GM23338 (cell line): ENCODE measurements around the gene TMEM8B. TPM values are rescaled to one million over a fixed set of nuclear protein-coding genes. Genes with fewer than 3 reads are reported as not detected.
A peak's percentile ranks its signal among the peaks of the same experiment; 100 is the strongest.

Experiments used
- ATAC-seq: fragments of 200-7000 bp; cut with Tn5 transposase; 3 replicates; pipeline ENCODE4 v1.9.1; 2020
- DNase-seq: peaks from one replicate; pipeline ENCODE4 v3.0.0-alpha.2; 2015; ENCODE audit warnings: low spot score
- H2AFZ ChIP-seq: fragments of 200-600 bp; sonication (generic); 2 replicates; pipeline ENCODE4 v1.8.0; 2016; ENCODE audit warnings: antibody characterized with exemption, mild to moderate bottlenecking, moderate library complexity
- H3F3A ChIP-seq: fragments of 200-600 bp; sonication (generic); replicated peaks from 2 replicates; pipeline ENCODE4 v1.8.0; 2017; ENCODE audit warnings: antibody characterized with exemption, mixed run types, low read depth
- H3K27ac ChIP-seq: fragments of 200-600 bp; sonication (generic); 2 replicates; pipeline ENCODE4 v1.6.1; 2016; ENCODE audit warnings: low read depth
- H3K27me3 ChIP-seq: fragments of 200-600 bp; sonication (generic); 2 replicates; pipeline ENCODE4 v1.8.0; 2016; ENCODE audit warnings: mild to moderate bottlenecking, mixed run types, moderate library complexity; ENCODE audit not compliant: insufficient read depth
- H3K36me3 ChIP-seq: fragments of 200-600 bp; sonication (generic); 2 replicates; pipeline ENCODE4 v1.8.0; 2016; ENCODE audit warnings: mild to moderate bottlenecking; ENCODE audit not compliant: insufficient read depth
- H3K4me1 ChIP-seq: fragments of 200-600 bp; sonication (generic); 2 replicates; pipeline ENCODE4 v1.8.0; 2016; ENCODE audit warnings: mild to moderate bottlenecking, moderate library complexity; ENCODE audit not compliant: insufficient read depth
- H3K4me2 ChIP-seq: fragments of 200-600 bp; sonication (generic); 2 replicates; pipeline ENCODE4 v1.7.1; 2017; ENCODE audit warnings: mixed run types
- H3K4me3 ChIP-seq: fragments of 200-600 bp; sonication (generic); 2 replicates; pipeline ENCODE4 v1.6.1; 2016; ENCODE audit warnings: mixed run types
- H3K79me2 ChIP-seq: fragments of 200-600 bp; sonication (generic); replicated peaks from 2 replicates; pipeline ENCODE4 v1.8.0; 2017; ENCODE audit warnings: mild to moderate bottlenecking; ENCODE audit not compliant: insufficient read depth
- H3K9me2 ChIP-seq: fragments of 200-600 bp; sonication (generic); 2 replicates; pipeline ENCODE4 v1.8.0; 2017; ENCODE audit not compliant: insufficient read depth
- H4K20me1 ChIP-seq: fragments of 200-600 bp; sonication (generic); replicated peaks from 2 replicates; pipeline ENCODE4 v1.8.0; 2017; ENCODE audit warnings: mild to moderate bottlenecking; ENCODE audit not compliant: insufficient read depth
- H3K27ac Mint-ChIP-seq: 2 replicates; pipeline ENCODE4 v1.8.0; 2020; ENCODE audit warnings: inconsistent platforms, mild to moderate bottlenecking, moderate library complexity, mixed read lengths
- H3K27me3 Mint-ChIP-seq: 3 replicates; pipeline ENCODE4 v1.8.0; 2022; ENCODE audit warnings: low read depth, mild to moderate bottlenecking, moderate library complexity, mixed read lengths, inconsistent platforms; ENCODE audit not compliant: insufficient read depth, poor library complexity
- H3K36me3 Mint-ChIP-seq: 3 replicates; pipeline ENCODE4 v1.8.0; 2021; ENCODE audit warnings: low read depth, mild to moderate bottlenecking, inconsistent platforms, moderate library complexity, mixed read lengths
- H3K4me1 Mint-ChIP-seq: 3 replicates; pipeline ENCODE4 v1.8.0; 2020; ENCODE audit warnings: mild to moderate bottlenecking, inconsistent platforms, mixed read lengths
- H3K4me3 Mint-ChIP-seq: 3 replicates; pipeline ENCODE4 v1.8.0; 2021; ENCODE audit warnings: moderate library complexity, mild to moderate bottlenecking, inconsistent platforms, mixed read lengths
- H3K9me3 Mint-ChIP-seq: 3 replicates; pipeline ENCODE4 v1.8.0; 2020; ENCODE audit warnings: moderate library complexity, mild to moderate bottlenecking, inconsistent platforms, mixed read lengths
- EZH2phosphoT487 ChIP-seq: fragments of 200-600 bp; sonication (generic); IDR thresholded peaks from one replicate; pipeline ENCODE4 v1.8.1; 2018; ENCODE audit warnings: antibody characterized with exemption; ENCODE audit not compliant: unreplicated experiment
- NANOG ChIP-seq: IDR thresholded peaks from 2 replicates; pipeline ENCODE4 v1.6.1; 2016; ENCODE audit warnings: antibody characterized with exemption, borderline replicate concordance
- POLR2AphosphoS5 ChIP-seq: IDR thresholded peaks from 2 replicates; pipeline ENCODE4 v1.6.1; 2016; ENCODE audit warnings: antibody characterized with exemption, low read depth
- REST ChIP-seq: IDR thresholded peaks from one replicate; pipeline ENCODE4 v1.6.1; 2018; ENCODE audit warnings: antibody characterized with exemption; ENCODE audit not compliant: unreplicated experiment
- ZNF114 ChIP-seq: fragments of 250-450 bp; sonication (Bioruptor Pico); IDR thresholded peaks from 2 replicates; pipeline ENCODE4 v1.5.0; 2020; ENCODE audit warnings: mild to moderate bottlenecking, moderate library complexity
- polyA plus RNA-seq: library from polyadenylated mRNA; unstranded; fragments of >200 nt; fragmentation: Nextera tagmentation; extraction: Ambion mirVana; gene quantifications from 2 replicates; pipeline ENCODE4 v1.2.1, GENCODE V29; 2016
- total RNA-seq: library from RNA; depleted of rRNA; stranded (reverse); fragments of >200 nt; shearing (Covaris generic); gene quantifications from 2 replicates; pipeline ENCODE4 v1.2.3, GENCODE V29; 2014
- TF ChIP-seq, protein P1 (sequence below), 2 experiments: fragments of 200-600 bp in 1 of 2; sonication (generic) in 1 of 2; conservative IDR thresholded peaks; 2 replicates each; pipeline versions ENCODE4 v1.5.1 to v1.6.1; 2016 to 2017; ENCODE audit warnings: antibody characterized with exemption in 2 of 2, low read depth in 2 of 2, mild to moderate bottlenecking in 2 of 2, moderate library complexity in 1 of 2
- TF ChIP-seq, protein P2 (sequence below): IDR thresholded peaks from 2 replicates; pipeline ENCODE4 v1.6.1; 2016; ENCODE audit warnings: antibody characterized with exemption

TMEM8B gene
- total and polyA plus RNA-seq, 2 experiments from 2014 or later = 4.2 to 5.5 TPM

DNA sequence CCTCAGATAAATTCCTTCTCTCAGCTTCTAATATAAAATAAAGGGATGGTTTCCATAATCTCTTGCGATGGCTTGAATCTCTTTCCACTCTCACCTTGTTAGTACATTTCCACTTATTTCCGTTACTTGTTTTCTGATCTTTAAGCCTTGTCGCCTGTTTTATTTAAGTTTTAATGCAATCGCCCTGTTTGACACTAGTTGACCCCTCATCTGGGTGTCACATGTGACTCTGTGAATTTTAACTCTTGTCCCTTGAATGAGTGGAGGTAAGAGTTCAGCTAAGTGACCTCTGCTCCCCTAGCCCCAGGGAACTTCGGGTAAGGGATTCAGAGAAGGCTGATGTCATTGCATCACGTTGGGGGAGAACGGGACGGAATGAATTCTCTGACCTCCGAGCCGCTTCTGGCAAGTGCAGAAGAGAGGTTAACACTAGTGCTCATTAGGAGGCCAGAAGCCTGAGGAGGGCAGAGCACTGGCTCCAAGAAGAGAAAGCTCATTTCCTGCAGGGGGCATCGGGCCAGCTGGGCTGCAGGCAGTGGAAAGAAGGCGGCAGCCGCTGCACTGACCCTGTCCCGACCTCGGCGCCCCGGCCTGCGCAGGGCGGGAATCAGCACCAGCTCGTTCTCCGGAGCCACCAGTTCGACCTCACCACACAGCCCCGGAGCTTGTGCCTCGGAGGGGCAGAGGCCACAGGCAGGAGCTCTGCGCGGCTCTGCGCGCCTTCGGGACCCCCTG is 14.8 kb upstream of the TMEM8B start:
- Histone ChIP-seq H3K36me3 (no peaks in the 10 kb centered on the region), H3F3A (peaks cover 6% of the 10 kb centered on the region), H3K9me2 (no peaks in the 10 kb centered on the region; the same call in 1 of the 2 replicates), H4K20me1 (no peaks in the 10 kb centered on the region), H3K4me1 (peaks cover 18% of the 10 kb centered on the region), H2AFZ (peak overlapping the region; percentile 78; the same call in 1 of the 2 replicates), H3K27ac (peak overlapping the region; percentile 91), H3K4me2 (peak overlapping the region; percentile 91), H3K4me3 (peak overlapping the region; percentile 48), H3K79me2 (no peaks in the 10 kb centered on the region), H3K27me3 (no peaks in the 10 kb centered on the region)
- Mint-ChIP-seq H3K4me1 (peaks cover 24% of the 10 kb centered on the region), H3K4me3 (peak overlapping the region; percentile 85), H3K36me3 (peaks cover 7% of the 10 kb centered on the region; the same call in 1 of the 3 replicates), H3K9me3 (peaks cover 3% of the 10 kb centered on the region; the same call in 2 of the 3 replicates), H3K27me3 (peaks cover 9% of the 10 kb centered on the region), H3K27ac (peak overlapping the region; percentile 90)
- ATAC-seq (peak; percentile 62), DNase-seq (peak; percentile 87)
- TF ChIP-seq, protein P1, sequence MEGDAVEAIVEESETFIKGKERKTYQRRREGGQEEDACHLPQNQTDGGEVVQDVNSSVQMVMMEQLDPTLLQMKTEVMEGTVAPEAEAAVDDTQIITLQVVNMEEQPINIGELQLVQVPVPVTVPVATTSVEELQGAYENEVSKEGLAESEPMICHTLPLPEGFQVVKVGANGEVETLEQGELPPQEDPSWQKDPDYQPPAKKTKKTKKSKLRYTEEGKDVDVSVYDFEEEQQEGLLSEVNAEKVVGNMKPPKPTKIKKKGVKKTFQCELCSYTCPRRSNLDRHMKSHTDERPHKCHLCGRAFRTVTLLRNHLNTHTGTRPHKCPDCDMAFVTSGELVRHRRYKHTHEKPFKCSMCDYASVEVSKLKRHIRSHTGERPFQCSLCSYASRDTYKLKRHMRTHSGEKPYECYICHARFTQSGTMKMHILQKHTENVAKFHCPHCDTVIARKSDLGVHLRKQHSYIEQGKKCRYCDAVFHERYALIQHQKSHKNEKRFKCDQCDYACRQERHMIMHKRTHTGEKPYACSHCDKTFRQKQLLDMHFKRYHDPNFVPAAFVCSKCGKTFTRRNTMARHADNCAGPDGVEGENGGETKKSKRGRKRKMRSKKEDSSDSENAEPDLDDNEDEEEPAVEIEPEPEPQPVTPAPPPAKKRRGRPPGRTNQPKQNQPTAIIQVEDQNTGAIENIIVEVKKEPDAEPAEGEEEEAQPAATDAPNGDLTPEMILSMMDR (conservative IDR thresholded peaks at IDR 0.05; ENCODE audit: low read depth in 2 of 2) = peak; percentile 41 to 51
- no peak for TF ChIP-seq EZH2phosphoT487

DNA sequence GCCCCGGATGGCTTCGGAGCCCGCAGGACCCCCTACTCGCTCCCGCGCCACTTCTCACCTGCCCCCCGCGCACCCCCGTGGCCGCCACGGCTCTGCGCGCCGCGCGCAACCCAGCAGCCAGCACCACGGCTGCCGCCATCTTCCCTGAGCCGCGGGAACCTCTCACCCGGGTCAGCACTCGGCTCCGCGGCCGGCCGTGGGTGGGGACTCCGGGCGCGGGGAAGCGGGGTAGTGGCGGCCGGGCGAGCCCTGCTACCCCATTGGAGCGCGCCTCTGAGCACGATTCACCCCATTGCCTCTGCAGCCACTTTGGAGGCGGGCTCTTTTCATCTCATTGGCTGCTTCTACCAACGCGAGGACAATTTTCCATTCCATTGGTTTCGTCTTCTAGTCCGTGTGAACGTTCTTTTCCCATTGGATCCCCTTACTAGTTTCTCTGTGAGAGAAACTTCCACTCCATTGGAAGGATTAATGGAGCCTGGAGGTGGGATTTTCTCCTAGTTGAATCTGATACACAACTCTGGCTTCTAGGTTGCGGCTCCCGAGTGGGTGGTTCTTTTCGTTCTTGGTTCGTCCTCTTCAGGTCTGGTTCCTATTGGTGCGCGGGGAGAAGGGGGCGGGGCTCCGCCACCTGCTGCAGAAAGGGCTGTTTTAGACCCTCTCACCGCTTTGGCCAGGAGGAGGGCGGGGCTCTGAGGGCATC is 14.0 kb upstream of the TMEM8B start, which contains the start of gene HINT2:
Gene HINT2, minus strand, starts transcription at position 202 of the 703 bp plus-strand sequence. Its CDS starts 63 bp downstream, at position 139.
- peak within 1 kb of the TSS; percentile 98 for H3K27ac Mint-ChIP-seq
- Histone ChIP-seq H4K20me1 (no peaks in the 10 kb centered on the region), H3K36me3 (no peaks in the 10 kb centered on the region), H3K9me2 (no peaks in the 10 kb centered on the region; the same call in 1 of the 2 replicates), H3K4me1 (peaks cover 18% of the 10 kb centered on the region), H3K4me3 (peak within 1 kb of the TSS; percentile 48), H3K27ac (peak within 1 kb of the TSS; percentile 91), H2AFZ (peak within 1 kb of the TSS; percentile 78; the same call in 1 of the 2 replicates), H3K79me2 (no peaks in the 10 kb centered on the region), H3F3A (peaks cover 6% of the 10 kb centered on the region), H3K4me2 (peak within 1 kb of the TSS; percentile 91), H3K27me3 (no peaks in the 10 kb centered on the region)
- peaks cover 24% of the 10 kb centered on the region for H3K4me1 Mint-ChIP-seq
- peaks cover 3% of the 10 kb centered on the region; the same call in 2 of the 3 replicates for H3K9me3 Mint-ChIP-seq
- peaks cover 10% of the 10 kb centered on the region for H3K27me3 Mint-ChIP-seq
- ATAC-seq (peak; percentile 82), DNase-seq (peak; percentile 100)
- peak within 1 kb of the TSS; percentile 85 for H3K4me3 Mint-ChIP-seq
- H3K36me3 Mint-ChIP-seq = peaks cover 7% of the 10 kb centered on the region; the same call in 1 of the 3 replicates
- TF ChIP-seq EZH2phosphoT487 = no peak
- TF ChIP-seq POLR2AphosphoS5 = peak; percentile 88
- no peak for TF ChIP-seq ZNF114
- no peak for TF ChIP-seq REST
- TF ChIP-seq, protein P2, sequence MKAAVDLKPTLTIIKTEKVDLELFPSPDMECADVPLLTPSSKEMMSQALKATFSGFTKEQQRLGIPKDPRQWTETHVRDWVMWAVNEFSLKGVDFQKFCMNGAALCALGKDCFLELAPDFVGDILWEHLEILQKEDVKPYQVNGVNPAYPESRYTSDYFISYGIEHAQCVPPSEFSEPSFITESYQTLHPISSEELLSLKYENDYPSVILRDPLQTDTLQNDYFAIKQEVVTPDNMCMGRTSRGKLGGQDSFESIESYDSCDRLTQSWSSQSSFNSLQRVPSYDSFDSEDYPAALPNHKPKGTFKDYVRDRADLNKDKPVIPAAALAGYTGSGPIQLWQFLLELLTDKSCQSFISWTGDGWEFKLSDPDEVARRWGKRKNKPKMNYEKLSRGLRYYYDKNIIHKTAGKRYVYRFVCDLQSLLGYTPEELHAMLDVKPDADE = 0 out of 2 replicates have a peak, but pooled peaks have one; percentile 52
- no peak for TF ChIP-seq NANOG
